Measurements from ENCODE around the gene KCNE3.

KCNE3 gene

GRCh38 chr11:74466916-74467885 is at the start of gene KCNE3:
Gene KCNE3, minus strand, starts transcription at chr11:74467549. Its CDS starts 9,986 bp downstream, at chr11:74457563.
- DNase-seq (ENCODE audit: extremely low read depth, low read depth): no peak
- no peak for TF ChIP-seq CTCF (IDR thresholded peaks at IDR 0.05; ENCODE audit: low read depth, low read length)

- DNase-seq (ENCODE audit: extremely low read depth, low read depth): no peak
Observed at GRCh38 chr11:74507582-74507981, 40.2 kb upstream of the KCNE3 start.

GRCh38 chr11:74506823-74507222 is 39.5 kb upstream of the KCNE3 start:
- no peak for DNase-seq (ENCODE audit: extremely low read depth, low read depth)
- TF ChIP-seq CTCF (IDR thresholded peaks at IDR 0.05; ENCODE audit: low read depth, low read length): no peak

More at GRCh38 chr11:74507582-74507981, 40.2 kb upstream of the KCNE3 start:
- TF ChIP-seq CTCF (IDR thresholded peaks at IDR 0.05; ENCODE audit: low read depth, low read length): no peak

GRCh38 chr11:74505911-74506310 is 38.6 kb upstream of the KCNE3 start:
- DNase-seq (ENCODE audit: extremely low read depth, low read depth): no peak
- no peak for TF ChIP-seq CTCF (IDR thresholded peaks at IDR 0.05; ENCODE audit: low read depth, low read length)

- no peak for DNase-seq (ENCODE audit: extremely low read depth, low read depth)
- TF ChIP-seq CTCF (IDR thresholded peaks at IDR 0.05; ENCODE audit: low read depth, low read length): no peak
Observed at GRCh38 chr11:74504100-74504691, 36.8 kb upstream of the KCNE3 start.

- TF ChIP-seq CTCF (IDR thresholded peaks at IDR 0.05; ENCODE audit: low read depth, low read length): no peak
- DNase-seq (ENCODE audit: extremely low read depth, low read depth): no peak
Observed at GRCh38 chr11:74494916-74495315, 27.6 kb upstream of the KCNE3 start.

All from AG09319 (cell line).